Measurements from ENCODE around the gene DNAJB11.
"Not testable (repeated sequence)": the region's sequence is repeated elsewhere in the genome, so short reads cannot be mapped to it uniquely, and the experiment has no call there.

Gene DNAJB11

GRCh38 chr3:186570096-186570940, at the start of gene DNAJB11:
DNAJB11 (plus strand) TSS chr3:186570720; CDS start chr3:186570898, 178 bp downstream.
- DNase-seq = peak; percentile 100

- no peak for DNase-seq
These were observed 49.3 kb upstream of the DNAJB11 start for GRCh38 chr3:186520957-186521842.

GRCh38 chr3:186523022-186523421, 47.5 kb upstream of the DNAJB11 start:
- DNase-seq = no peak

- no peak for DNase-seq
These were observed 47.1 kb upstream of the DNAJB11 start for GRCh38 chr3:186523434-186523833.

GRCh38 chr3:186524616-186525015, 45.9 kb upstream of the DNAJB11 start:
- DNase-seq = no peak

- no peak for DNase-seq
These were observed 44.9 kb upstream of the DNAJB11 start for GRCh38 chr3:186525369-186526255.

- DNase-seq = peak; percentile 24
These were observed 44.3 kb upstream of the DNAJB11 start for GRCh38 chr3:186526256-186526606.

GRCh38 chr3:186529201-186529999, 41.1 kb upstream of the DNAJB11 start:
- DNase-seq = no peak

GRCh38 chr3:186530415-186530814, 40.1 kb upstream of the DNAJB11 start:
- DNase-seq = no peak

GRCh38 chr3:186531694-186532093, 38.8 kb upstream of the DNAJB11 start:
- not testable (repeated sequence) for DNase-seq

GRCh38 chr3:186532598-186533072, 37.9 kb upstream of the DNAJB11 start:
- no peak for DNase-seq

GRCh38 chr3:186534113-186534669, 36.3 kb upstream of the DNAJB11 start:
- no peak for DNase-seq

- DNase-seq = no peak
These were observed 33.4 kb upstream of the DNAJB11 start for GRCh38 chr3:186536883-186537844.

GRCh38 chr3:186538779-186539178, 31.7 kb upstream of the DNAJB11 start:
- DNase-seq = no peak

GRCh38 chr3:186540221-186540834, 30.2 kb upstream of the DNAJB11 start:
- peak; percentile 73 for DNase-seq

GRCh38 chr3:186540835-186541226, 29.7 kb upstream of the DNAJB11 start:
- DNase-seq = no peak

- DNase-seq = no peak
These were observed 26.2 kb upstream of the DNAJB11 start, which contains the start of gene CRYGS for GRCh38 chr3:186544281-186544680. CRYGS (minus strand) TSS chr3:186544380; CDS start chr3:186544326, 54 bp downstream.

- no peak for DNase-seq
These were observed 21.0 kb upstream of the DNAJB11 start for GRCh38 chr3:186549497-186549896.

GRCh38 chr3:186551387-186551786, 19.1 kb upstream of the DNAJB11 start:
- no peak for DNase-seq
